MM.1S (cell line): ENCODE measurements around the gene NEK6.

Experiments used
- DNase-seq: peaks from one replicate; pipeline ENCODE4 v3.0.0-alpha.2; 2015
- H2AFZ ChIP-seq: fragments of 300-600 bp; sonication (generic); 2 replicates; pipeline ENCODE4 v1.6.0; 2016; ENCODE audit warnings: antibody characterized with exemption, low read length
- H3F3A ChIP-seq: fragments of 300-600 bp; sonication (generic); 2 replicates; pipeline ENCODE4 v1.6.1; 2016; ENCODE audit warnings: mild to moderate bottlenecking, antibody characterized with exemption, low read length, moderate library complexity, mixed read lengths; ENCODE audit not compliant: insufficient read depth
- H3K27ac ChIP-seq: fragments of 300-600 bp; sonication (generic); 2 replicates; pipeline ENCODE4 v1.5.1; 2016; ENCODE audit warnings: mild to moderate bottlenecking, low read length
- H3K27me3 ChIP-seq: fragments of 300-600 bp; sonication (generic); replicated peaks from 2 replicates; pipeline ENCODE4 v1.6.0; 2016; ENCODE audit warnings: low read length; ENCODE audit not compliant: insufficient read depth
- H3K36me3 ChIP-seq: fragments of 300-600 bp; sonication (generic); replicated peaks from 2 replicates; pipeline ENCODE4 v1.6.1; 2016; ENCODE audit warnings: mild to moderate bottlenecking, low read length, mixed read lengths; ENCODE audit not compliant: insufficient read depth
- H3K4me1 ChIP-seq: fragments of 300-600 bp; sonication (generic); 2 replicates; pipeline ENCODE4 v1.6.1; 2016; ENCODE audit warnings: low read length, mixed read lengths
- H3K4me2 ChIP-seq: fragments of 300-600 bp; sonication (generic); 2 replicates; pipeline ENCODE4 v1.6.0; 2016; ENCODE audit warnings: low read depth, low read length
- H3K4me3 ChIP-seq: fragments of 300-600 bp; sonication (generic); 2 replicates; pipeline ENCODE4 v1.5.1; 2016; ENCODE audit warnings: low read length, mixed read lengths
- H3K79me2 ChIP-seq: fragments of 300-600 bp; sonication (generic); 2 replicates; pipeline ENCODE4 v1.6.1; 2016; ENCODE audit warnings: mixed run types, low read length, mixed read lengths
- H3K9ac ChIP-seq: fragments of 300-600 bp; sonication (generic); 2 replicates; pipeline ENCODE4 v1.6.1; 2016; ENCODE audit warnings: low read length, mixed read lengths
- H3K9me2 ChIP-seq: fragments of 300-600 bp; sonication (generic); replicated peaks from 2 replicates; pipeline ENCODE4 v1.6.1; 2016; ENCODE audit warnings: mild to moderate bottlenecking, low read length, mixed read lengths; ENCODE audit not compliant: insufficient read depth
- H3K9me3 ChIP-seq: fragments of 300-600 bp; sonication (generic); replicated peaks from 2 replicates; pipeline ENCODE4 v1.6.1; 2016; ENCODE audit warnings: mild to moderate bottlenecking, low read length, mixed read lengths; ENCODE audit not compliant: insufficient read depth
- H4K20me1 ChIP-seq: fragments of 300-600 bp; sonication (generic); 2 replicates; pipeline ENCODE4 v1.6.1; 2016; ENCODE audit warnings: mild to moderate bottlenecking, low read length, moderate library complexity, mixed read lengths; ENCODE audit not compliant: insufficient read depth
- CTCF ChIP-seq: fragments of 300-600 bp; sonication (generic); IDR thresholded peaks from 2 replicates; pipeline ENCODE4 v1.5.1; 2016; ENCODE audit warnings: antibody characterized with exemption, low read length, mixed read lengths
- EZH2 ChIP-seq: fragments of 300-600 bp; sonication (generic); optimal IDR thresholded peaks from 2 replicates; pipeline ENCODE3; 2017; ENCODE audit warnings: low read depth, mild to moderate bottlenecking, antibody characterized with exemption, low read length, mixed read lengths
- EZH2phosphoT487 ChIP-seq: fragments of 300-600 bp; sonication (generic); IDR thresholded peaks from 2 replicates; pipeline ENCODE4 v1.6.1; 2018; ENCODE audit warnings: antibody characterized with exemption, low read length

The NEK6 gene

GRCh38 chr9:124366476-124367220, 108.9 kb downstream of the NEK6 start:
- Histone ChIP-seq H3K4me1 (no peaks in the 10 kb centered on the region), H4K20me1 (no peaks in the 10 kb centered on the region; the same call in 1 of the 2 replicates), H3K36me3 (no peaks in the 10 kb centered on the region; the same call in 1 of the 2 replicates), H3K4me3 (no peak overlapping the region), H3K4me2 (no peak overlapping the region), H3K9me3 (no peaks in the 10 kb centered on the region), H3F3A (no peaks in the 10 kb centered on the region), H3K9me2 (no peaks in the 10 kb centered on the region), H3K79me2 (peaks cover 95% of the 10 kb centered on the region), H3K27me3 (no peaks in the 10 kb centered on the region), H3K27ac (no peak overlapping the region), H3K9ac (no peak overlapping the region), H2AFZ (no peak overlapping the region)
- DNase-seq = no peak
- TF ChIP-seq EZH2 (no peak), CTCF (no peak), EZH2phosphoT487 (no peak)

GRCh38 chr9:124368692-124369091, 110.9 kb downstream of the NEK6 start:
- H3K79me2 ChIP-seq = peaks cover 96% of the 10 kb centered on the region
- H3K36me3 ChIP-seq = no peaks in the 10 kb centered on the region; the same call in 1 of the 2 replicates
- H2AFZ ChIP-seq = no peak overlapping the region
- no peaks in the 10 kb centered on the region for H3K27me3 ChIP-seq
- peaks cover 6% of the 10 kb centered on the region for H4K20me1 ChIP-seq
- no peaks in the 10 kb centered on the region for H3K9me3 ChIP-seq
- H3K4me2 ChIP-seq = no peak overlapping the region
- no peaks in the 10 kb centered on the region for H3K9me2 ChIP-seq
- no peak overlapping the region for H3K4me3 ChIP-seq
- H3K4me1 ChIP-seq = no peaks in the 10 kb centered on the region
- no peak for TF ChIP-seq EZH2phosphoT487
- no peak for TF ChIP-seq CTCF
- TF ChIP-seq EZH2 = no peak
- DNase-seq = no peak
- no peak overlapping the region for H3K9ac ChIP-seq
- no peak overlapping the region for H3K27ac ChIP-seq
- no peaks in the 10 kb centered on the region for H3F3A ChIP-seq

- no peaks in the 10 kb centered on the region; the same call in 1 of the 2 replicates for H3K36me3 ChIP-seq
- H3K27ac ChIP-seq = no peak overlapping the region
- H3K9me3 ChIP-seq = no peaks in the 10 kb centered on the region
- H3K9me2 ChIP-seq = no peaks in the 10 kb centered on the region
- H3K9ac ChIP-seq = no peak overlapping the region
- no peaks in the 10 kb centered on the region for H3K27me3 ChIP-seq
- DNase-seq = no peak
- no peak overlapping the region for H3K4me3 ChIP-seq
- H3K79me2 ChIP-seq = peaks cover 96% of the 10 kb centered on the region
- TF ChIP-seq EZH2 (no peak), EZH2phosphoT487 (no peak)
- peaks cover 7% of the 10 kb centered on the region for H4K20me1 ChIP-seq
- H3F3A ChIP-seq = no peaks in the 10 kb centered on the region
- no peak overlapping the region for H2AFZ ChIP-seq
- no peaks in the 10 kb centered on the region for H3K4me1 ChIP-seq
- no peak overlapping the region for H3K4me2 ChIP-seq
Observed at GRCh38 chr9:124369231-124369797, 111.6 kb downstream of the NEK6 start.
